ENCODE results near the gene RNGTT. TPM values are rescaled to one million over a fixed set of nuclear protein-coding genes. Genes with fewer than 3 reads are reported as not detected.

The RNGTT gene
- total RNA-seq, 1 donor = 38.0 TPM

DNA sequence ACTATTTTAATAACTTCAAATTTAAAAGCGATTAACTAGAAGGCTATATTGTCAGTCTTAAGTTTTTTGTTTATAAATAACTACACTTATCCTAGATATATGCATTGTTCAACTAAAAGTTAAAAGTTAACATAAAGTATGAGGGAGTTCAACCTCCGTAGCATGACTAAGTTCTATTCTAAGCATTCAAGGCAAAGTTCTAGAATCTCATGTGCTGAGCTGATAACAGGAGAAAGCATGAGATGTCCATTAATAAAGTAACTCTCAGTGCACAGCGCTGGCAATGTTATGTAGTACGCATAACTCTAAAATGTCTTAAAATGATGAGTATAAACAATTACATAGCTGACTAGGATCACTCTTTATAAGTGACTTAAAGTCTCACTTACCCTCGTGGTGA, 264.8 kb downstream of the RNGTT start:
- H3K4me3 ChIP-seq (ENCODE audit: low read depth, low read length) = no peak overlapping the region
- TF ChIP-seq CTCF (IDR thresholded peaks at IDR 0.05; ENCODE audit: insufficient read depth, low read depth, low read length) = no peak
- no peak for DNase-seq (ENCODE audit: low read depth)

DNA sequence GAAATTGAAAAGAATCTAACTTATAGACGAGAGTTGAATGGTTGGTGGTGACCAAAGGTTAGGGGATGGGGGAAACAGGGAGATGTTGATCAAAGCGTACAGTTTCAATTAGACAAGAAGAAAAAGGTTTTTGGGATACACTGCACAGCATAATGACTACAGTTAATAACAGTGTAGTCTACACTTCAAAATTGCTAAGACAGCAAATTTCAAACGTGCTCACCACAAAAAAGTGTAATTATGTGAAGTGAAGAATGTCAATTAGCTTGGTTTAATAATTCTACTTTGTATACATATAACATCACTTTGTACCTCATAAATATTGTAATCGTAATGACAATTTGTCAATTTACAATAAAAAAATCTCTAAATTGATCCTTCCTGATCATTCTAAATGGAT, 267.5 kb downstream of the RNGTT start:
- TF ChIP-seq CTCF (IDR thresholded peaks at IDR 0.05; ENCODE audit: insufficient read depth, low read depth, low read length) = no peak
- H3K4me3 ChIP-seq (ENCODE audit: low read depth, low read length) = no peak overlapping the region
- no peak for DNase-seq (ENCODE audit: low read depth)

GRCh38 chr6:88683734-88684133, 279.7 kb downstream of the RNGTT start:
- no peak overlapping the region for H3K4me3 ChIP-seq (ENCODE audit: low read depth, low read length)
- TF ChIP-seq CTCF (IDR thresholded peaks at IDR 0.05; ENCODE audit: insufficient read depth, low read depth, low read length) = no peak
- peak; percentile 17 for DNase-seq (ENCODE audit: low read depth)

DNA sequence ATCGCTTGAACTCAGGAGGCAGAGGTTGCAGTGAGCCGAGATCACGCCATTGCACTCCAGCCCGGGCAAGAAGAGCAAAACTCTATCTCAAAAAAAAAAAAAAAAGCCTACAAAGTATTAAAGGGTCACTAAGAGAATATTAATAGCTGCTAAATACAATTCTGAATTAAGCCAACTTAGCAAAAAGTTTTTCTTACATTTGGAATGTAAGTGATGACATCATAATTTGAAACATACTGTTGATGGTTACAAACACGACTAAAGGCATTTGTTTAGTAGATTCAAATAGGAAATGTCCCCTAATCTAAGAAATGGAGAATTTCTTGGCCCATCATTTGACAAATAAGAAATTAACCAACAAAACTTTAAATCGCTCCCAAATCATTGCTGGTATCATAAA, 282.8 kb downstream of the RNGTT start:
- H3K4me3 ChIP-seq (ENCODE audit: low read depth, low read length) = no peak overlapping the region
- no peak for TF ChIP-seq CTCF (IDR thresholded peaks at IDR 0.05; ENCODE audit: insufficient read depth, low read depth, low read length)
- no peak for DNase-seq (ENCODE audit: low read depth)

DNA sequence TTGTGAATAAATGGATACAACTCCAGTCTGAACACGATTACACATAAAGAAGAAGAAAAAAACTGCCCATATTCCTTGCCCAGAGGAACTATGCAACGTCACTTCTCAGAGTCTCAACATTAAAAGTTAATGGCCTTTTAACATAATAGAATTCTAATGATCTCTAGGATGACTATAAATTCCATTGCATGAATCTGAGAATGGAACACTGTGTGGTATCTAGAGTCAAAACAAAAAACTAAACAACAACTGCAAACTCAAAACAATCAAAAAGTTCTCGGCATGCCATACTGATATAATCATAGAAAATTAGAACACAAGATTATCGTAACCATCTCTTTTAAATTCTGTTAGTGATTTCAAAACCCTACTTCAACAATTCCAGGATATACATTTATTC, 283.6 kb downstream of the RNGTT start:
- H3K4me3 ChIP-seq (ENCODE audit: low read depth, low read length) = no peak overlapping the region
- TF ChIP-seq CTCF (IDR thresholded peaks at IDR 0.05; ENCODE audit: insufficient read depth, low read depth, low read length) = no peak
- peak; percentile 63 for DNase-seq (ENCODE audit: low read depth)

DNA sequence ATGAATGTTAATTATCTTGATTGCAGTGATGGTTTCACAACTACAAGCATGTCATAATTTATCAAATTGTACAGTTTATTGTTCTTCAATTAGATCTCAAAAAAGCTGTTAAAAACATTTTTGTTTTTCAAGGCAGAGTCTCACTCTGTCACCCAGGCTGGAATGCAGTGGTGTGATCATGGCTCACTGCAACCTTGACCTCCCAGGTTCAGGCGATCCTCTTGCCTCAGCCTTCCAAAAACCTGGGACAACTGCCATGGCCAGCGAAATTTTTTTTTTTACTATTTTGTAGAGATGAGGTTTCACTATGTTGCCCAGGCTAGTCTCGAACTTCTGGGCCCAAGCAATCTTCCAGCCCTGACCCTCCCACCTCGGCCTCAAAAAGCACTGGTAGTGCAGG, 286.1 kb downstream of the RNGTT start:
- no peak overlapping the region for H3K4me3 ChIP-seq (ENCODE audit: low read depth, low read length)
- no peak for TF ChIP-seq CTCF (IDR thresholded peaks at IDR 0.05; ENCODE audit: insufficient read depth, low read depth, low read length)
- no peak for DNase-seq (ENCODE audit: low read depth)

DNA sequence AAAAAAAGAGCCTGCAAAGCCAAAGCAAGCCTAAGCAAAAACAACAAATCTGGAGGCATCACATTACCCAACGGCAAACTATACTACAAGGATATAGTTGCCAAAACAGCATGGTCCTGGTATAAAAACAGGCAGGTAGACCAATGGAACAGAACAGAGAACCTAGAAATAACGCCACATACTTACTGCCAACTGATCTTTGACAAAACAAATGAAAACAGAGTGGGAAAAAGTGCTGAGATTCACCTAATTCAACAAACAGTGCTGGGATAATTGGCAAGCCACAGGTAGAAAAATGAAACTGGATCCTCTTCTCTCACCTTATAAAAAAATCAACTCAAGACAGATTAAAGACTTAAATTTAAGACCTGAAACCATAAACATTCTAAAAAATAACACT, 291.8 kb downstream of the RNGTT start:
- no peak for DNase-seq (ENCODE audit: low read depth)
- no peak for TF ChIP-seq CTCF (IDR thresholded peaks at IDR 0.05; ENCODE audit: insufficient read depth, low read depth, low read length)
- H3K4me3 ChIP-seq (ENCODE audit: low read depth, low read length) = no peak overlapping the region
